GM21825 (cell line): ENCODE data around the gene KCNH6.

ENCODE experiments used
- ATAC-seq: cut with Tn5 transposase; IDR thresholded peaks from one replicate; pipeline ENCODE4 v1.9.1; 2021; ENCODE audit warnings: mild to moderate bottlenecking, moderate library complexity; ENCODE audit not compliant: unreplicated experiment

The KCNH6 gene

DNA sequence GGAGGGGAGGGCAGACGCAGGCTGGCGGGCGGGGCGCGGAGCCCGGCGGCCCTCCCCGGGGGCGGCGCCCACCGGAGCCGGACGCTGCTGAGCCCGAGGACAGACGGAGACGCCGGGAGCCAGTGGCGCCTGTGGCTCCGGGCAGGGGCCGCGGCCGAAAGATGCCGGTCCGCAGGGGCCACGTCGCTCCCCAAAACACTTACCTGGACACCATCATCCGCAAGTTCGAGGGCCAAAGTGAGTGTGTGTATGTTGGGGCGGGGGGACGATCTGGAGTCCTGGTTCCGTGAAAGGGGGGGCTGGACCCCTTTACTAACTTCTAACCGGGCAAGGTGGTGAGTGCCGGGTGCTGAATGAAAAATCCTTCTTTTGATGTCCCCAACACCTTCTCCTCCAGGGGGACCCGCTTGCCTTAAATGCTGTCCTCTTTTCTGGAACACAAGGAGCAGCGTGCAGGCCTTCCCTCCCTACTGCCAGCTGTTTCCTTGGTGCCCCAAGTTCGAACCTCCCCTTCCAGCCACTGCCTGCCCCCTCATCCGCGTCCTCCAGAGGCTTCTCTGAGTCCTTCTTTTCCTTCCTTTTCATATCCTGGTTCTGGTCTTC is at the start of gene KCNH6:
TSS of gene KCNH6 (plus strand) at position 106 of the 603 bp plus-strand sequence. CDS start at position 162, 56 bp downstream.
- ATAC-seq: no peak

DNA sequence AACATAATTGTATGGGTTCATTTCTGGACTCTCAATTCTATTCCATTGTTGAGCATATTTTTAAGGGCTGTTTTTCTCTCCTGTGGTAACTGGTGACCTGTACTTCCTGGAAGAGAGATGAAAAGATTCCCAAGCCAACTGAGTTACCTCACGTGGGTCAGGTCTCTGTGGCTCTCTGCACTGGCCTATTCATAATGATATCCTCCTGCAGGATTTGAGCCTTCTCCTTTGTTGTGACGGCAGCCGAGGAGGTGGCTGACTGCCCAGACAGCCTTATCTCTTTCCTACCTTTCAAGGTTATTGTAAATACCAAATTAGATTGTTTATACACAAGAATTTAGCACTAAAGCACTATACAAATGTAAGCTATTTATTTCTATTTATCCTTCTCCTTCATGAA is 49.0 kb upstream of the KCNH6 start:
- no peak for ATAC-seq

- no peak for ATAC-seq
Observed at GRCh38 chr17:63474586-63475460, 48.3 kb upstream of the KCNH6 start.

DNA sequence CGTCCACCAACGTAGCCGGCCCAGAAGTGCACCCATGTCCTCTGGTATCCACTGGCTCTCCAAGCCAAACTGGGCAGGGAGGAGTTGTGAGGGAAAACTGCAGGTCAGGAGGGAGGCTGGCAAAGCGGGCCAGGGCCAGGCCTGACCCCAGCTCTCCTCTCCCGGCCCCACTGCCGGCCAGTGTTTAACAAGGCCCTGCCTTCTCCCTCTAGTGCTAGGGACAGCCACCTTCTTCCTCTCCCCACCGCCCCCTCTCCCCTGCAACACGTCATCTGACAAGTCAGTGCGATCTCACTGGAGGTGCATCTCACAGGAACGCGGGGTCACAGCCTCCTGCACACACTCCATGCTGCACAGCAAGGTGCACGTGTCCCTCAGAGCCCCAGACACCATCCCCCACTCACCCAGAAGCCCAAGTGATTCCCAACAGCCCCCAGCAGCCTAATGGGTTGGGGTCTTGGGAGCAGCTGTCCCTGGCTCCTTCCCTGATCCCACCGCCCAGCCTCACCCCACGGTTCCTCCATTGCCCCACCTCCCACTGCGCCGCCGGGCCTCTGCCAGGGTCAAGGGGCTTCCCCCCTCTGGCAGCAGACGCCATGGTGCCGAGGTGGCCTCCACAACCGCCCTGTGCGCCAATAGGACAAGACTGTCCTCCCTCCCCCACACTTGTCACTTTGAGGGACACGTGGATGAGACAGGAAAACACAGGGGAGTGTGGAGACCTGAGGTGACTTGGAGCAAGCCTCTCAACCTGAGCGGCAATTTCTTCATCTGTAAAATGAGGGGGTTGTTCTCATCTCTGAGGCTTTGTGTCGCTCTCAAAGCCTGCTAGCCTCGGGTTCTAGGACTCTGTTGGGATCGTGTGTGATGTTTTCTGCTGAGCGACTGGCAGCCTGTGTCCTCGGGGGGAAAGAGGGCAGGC is 47.4 kb upstream of the KCNH6 start:
- no peak for ATAC-seq

DNA sequence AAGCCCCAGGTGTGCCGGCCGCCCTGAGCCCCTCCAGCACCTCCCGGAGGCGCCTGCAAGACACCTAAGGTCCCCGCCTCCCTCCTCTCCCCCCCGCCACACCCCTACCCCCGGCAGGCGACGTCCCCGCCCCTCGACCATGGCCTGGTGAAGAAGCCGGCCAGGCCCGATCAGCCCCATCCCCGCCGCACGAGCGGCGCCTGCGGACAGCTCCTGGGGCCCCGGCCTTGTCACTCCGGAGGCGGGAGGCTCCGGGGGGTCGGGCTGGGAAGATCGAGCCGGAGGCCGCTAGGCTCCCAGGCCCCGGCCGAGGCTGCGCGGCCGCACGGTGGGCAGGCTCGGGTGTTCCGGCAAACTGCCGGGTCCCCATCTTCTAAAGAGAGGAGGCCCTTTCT is 46.7 kb upstream of the KCNH6 start:
- no peak for ATAC-seq

- ATAC-seq: no peak
Observed at GRCh38 chr17:63476854-63477479, 46.2 kb upstream of the KCNH6 start, which contains the start of gene ACE. Gene ACE, plus strand, starts transcription at chr17:63477061. Its CDS starts 34 bp downstream, at chr17:63477095.

- ATAC-seq: no peak
Observed at GRCh38 chr17:63477480-63478440, 45.4 kb upstream of the KCNH6 start.

DNA sequence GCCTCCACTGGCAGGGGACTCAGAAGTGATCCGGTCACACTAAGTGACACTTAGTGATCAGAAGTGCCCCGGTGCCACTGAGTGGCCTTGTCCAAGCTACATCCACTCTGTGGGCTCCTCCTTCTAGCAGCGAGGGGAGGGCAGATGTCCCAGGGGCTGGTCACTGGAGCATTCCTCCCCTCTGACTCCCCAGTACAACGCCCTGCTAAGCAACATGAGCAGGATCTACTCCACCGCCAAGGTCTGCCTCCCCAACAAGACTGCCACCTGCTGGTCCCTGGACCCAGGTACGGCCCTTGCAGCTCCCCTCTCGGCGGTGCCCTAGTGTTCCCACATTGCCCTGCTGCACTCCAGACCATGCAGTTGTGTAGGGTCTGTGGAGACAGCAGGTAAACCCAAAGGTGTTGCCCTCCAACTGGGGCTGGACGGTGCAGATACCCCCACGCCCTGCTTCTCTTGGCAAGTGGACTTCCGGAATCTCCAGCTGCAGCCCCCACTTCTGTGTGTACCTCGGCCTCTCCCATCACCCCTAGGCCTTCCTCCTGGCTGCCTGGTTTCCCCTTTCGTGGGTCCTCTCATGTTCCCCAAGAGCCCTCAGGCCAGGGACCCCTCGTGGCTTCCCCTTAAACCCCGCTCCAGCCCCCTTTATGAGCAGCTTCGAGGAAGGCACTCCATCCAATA is 44.2 kb upstream of the KCNH6 start:
- ATAC-seq: no peak

GRCh38 chr17:63479495-63480184 is 43.5 kb upstream of the KCNH6 start:
- no peak for ATAC-seq

GRCh38 chr17:63480192-63480784 is 42.9 kb upstream of the KCNH6 start:
- ATAC-seq: no peak

- ATAC-seq: no peak
Observed at GRCh38 chr17:63480826-63481487, 42.2 kb upstream of the KCNH6 start.

- ATAC-seq: no peak
Observed at GRCh38 chr17:63481488-63481870, 41.7 kb upstream of the KCNH6 start.

DNA sequence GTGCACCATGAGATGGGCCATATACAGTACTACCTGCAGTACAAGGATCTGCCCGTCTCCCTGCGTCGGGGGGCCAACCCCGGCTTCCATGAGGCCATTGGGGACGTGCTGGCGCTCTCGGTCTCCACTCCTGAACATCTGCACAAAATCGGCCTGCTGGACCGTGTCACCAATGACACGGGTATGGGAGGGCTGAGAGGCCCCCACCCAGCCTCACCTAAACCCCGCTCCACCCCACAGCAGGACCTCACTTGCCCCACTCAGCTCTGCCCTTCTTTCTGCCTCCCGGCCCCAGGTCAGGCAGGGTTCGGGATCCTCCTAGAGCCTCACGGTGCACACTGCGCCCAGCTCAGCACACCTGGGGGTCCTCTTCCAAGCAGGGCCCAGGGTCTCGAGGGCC is 40.6 kb upstream of the KCNH6 start:
- ATAC-seq: no peak

DNA sequence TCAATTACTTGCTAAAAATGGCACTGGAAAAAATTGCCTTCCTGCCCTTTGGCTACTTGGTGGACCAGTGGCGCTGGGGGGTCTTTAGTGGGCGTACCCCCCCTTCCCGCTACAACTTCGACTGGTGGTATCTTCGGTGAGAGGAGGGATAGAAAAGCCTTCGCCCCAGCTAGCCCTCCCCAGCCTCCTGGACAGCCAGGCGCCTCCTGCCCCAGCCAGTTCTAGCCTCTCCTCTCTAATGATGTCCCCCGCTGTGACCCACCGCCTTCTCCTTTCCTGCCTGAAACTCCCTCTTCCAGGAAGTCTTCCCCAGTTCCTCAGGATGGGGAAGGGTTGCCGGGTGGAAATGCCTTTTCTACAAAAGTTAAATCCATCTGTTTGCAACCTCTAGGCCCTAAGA is 40.1 kb upstream of the KCNH6 start:
- no peak for ATAC-seq

GRCh38 chr17:63483655-63484575 is 39.2 kb upstream of the KCNH6 start:
- ATAC-seq: no peak

- no peak for ATAC-seq
Observed at GRCh38 chr17:63486317-63487013, 36.7 kb upstream of the KCNH6 start.
